SK-N-SH (cell line): Measurements from ENCODE around the gene KCNJ12. TPM values are rescaled to one million over a fixed set of nuclear protein-coding genes. Genes with fewer than 3 reads are reported as not detected.
"Not testable (repeated sequence)": the region's sequence is repeated elsewhere in the genome, so short reads cannot be mapped to it uniquely, and the experiment has no call there.

Experiments used
- CTCF ChIA-PET: fragments of 300-600, 350-600 bp; formaldehyde crosslinking; extraction: SDS; loops from one replicate; lab custom pipeline; 2021; lab: Yijun Ruan, JAX
- POLR2A ChIA-PET: fragments of 350-600 bp; sonication (Branson Sonifier 250); formaldehyde crosslinking; extraction: SDS; loops from one replicate; lab custom pipeline; 2020; ENCODE audit warnings: antibody characterized with exemption, inconsistent platforms; lab: Yijun Ruan, JAX
- DNase-seq: peaks from one replicate; pipeline ENCODE4 v3.0.0; 2012
- H2AFZ ChIP-seq: fragments of 200-600 bp; sonication (generic); 2 replicates; pipeline ENCODE4 v1.8.1; 2016; ENCODE audit warnings: antibody characterized with exemption, mild to moderate bottlenecking, low read depth
- H3F3A ChIP-seq: fragments of 200-600 bp; sonication (generic); replicated peaks from 2 replicates; pipeline ENCODE3; 2016; ENCODE audit warnings: antibody characterized with exemption, mild to moderate bottlenecking; ENCODE audit not compliant: insufficient read depth
- H3K27ac ChIP-seq, 2 experiments: fragments of 200-500 bp in 1 of 2; fragments of 200-600 bp in 1 of 2; sonication (Bioruptor generic) in 1 of 2; sonication (generic), shearing (Covaris generic) in 1 of 2; 2 replicates each; pipeline versions ENCODE4 v1.5.1 to v1.6.1; 2014 to 2016; ENCODE audit warnings: low read depth in 2 of 2, inconsistent platforms in 1 of 2, low read length in 1 of 2, mild to moderate bottlenecking in 1 of 2, mixed read lengths in 1 of 2
- H3K27me3 ChIP-seq: fragments of 200-600 bp; sonication (generic), shearing (Covaris generic); 2 replicates; pipeline ENCODE4 v1.6.1; 2016; ENCODE audit warnings: mixed run types; ENCODE audit not compliant: insufficient read depth
- H3K36me3 ChIP-seq, 2 experiments: fragments of 200-500 bp in 1 of 2; fragments of 200-600 bp in 1 of 2; sonication (Bioruptor generic) in 1 of 2; sonication (generic) in 1 of 2; replicated peaks in 1 of 2; 2 replicates each; pipeline versions ENCODE3 to v1.5.1; 2014 to 2016; ENCODE audit warnings: low read length in 1 of 2, mild to moderate bottlenecking in 1 of 2; ENCODE audit not compliant: insufficient read depth in 2 of 2, control insufficient read depth in 1 of 2
- H3K4me1 ChIP-seq, 2 experiments: fragments of 200-500 bp in 1 of 2; fragments of 200-600 bp in 1 of 2; sonication (Bioruptor generic) in 1 of 2; sonication (generic), shearing (Covaris generic) in 1 of 2; 2 replicates each; pipeline versions ENCODE4 v1.5.1 to v1.6.1; 2014 to 2016; ENCODE audit warnings: low read depth in 1 of 2, low read length in 1 of 2, mixed run types in 1 of 2; ENCODE audit not compliant: insufficient read depth in 2 of 2, control insufficient read depth in 1 of 2
- H3K4me2 ChIP-seq: fragments of 200-600 bp; sonication (generic), shearing (Covaris generic); 2 replicates; pipeline ENCODE4 v1.6.1; 2017; ENCODE audit warnings: mixed run types
- H3K4me3 ChIP-seq, 2 experiments: fragments of 200-500 bp in 1 of 2; fragments of 200-600 bp in 1 of 2; sonication (Bioruptor generic) in 1 of 2; sonication (generic), shearing (Covaris generic) in 1 of 2; 2 replicates each; pipeline versions ENCODE4 v1.5.1 to v1.8.1; 2014 to 2016; ENCODE audit warnings: low read depth in 2 of 2, inconsistent platforms in 1 of 2, low read length in 1 of 2, mild to moderate bottlenecking in 1 of 2, mixed read lengths in 1 of 2, moderate library complexity in 1 of 2
- H3K79me2 ChIP-seq: fragments of 200-600 bp; sonication (generic); 2 replicates; pipeline ENCODE4 v1.8.1; 2017; ENCODE audit warnings: mild to moderate bottlenecking; ENCODE audit not compliant: insufficient read depth
- H3K9ac ChIP-seq: fragments of 200-600 bp; sonication (generic); 2 replicates; pipeline ENCODE4 v1.6.1; 2017; ENCODE audit warnings: mixed run types
- H3K9me2 ChIP-seq: fragments of 200-600 bp; sonication (generic); 2 replicates; pipeline ENCODE4 v1.6.1; 2017; ENCODE audit warnings: mixed run types
- H3K9me3 ChIP-seq: fragments of 200-600 bp; sonication (generic); 2 replicates; pipeline ENCODE4 v1.6.1; 2017; ENCODE audit warnings: mixed run types, mild to moderate bottlenecking, moderate library complexity
- H4K20me1 ChIP-seq: fragments of 200-600 bp; sonication (generic); 2 replicates; pipeline ENCODE4 v1.6.1; 2017; ENCODE audit warnings: mild to moderate bottlenecking, mixed run types; ENCODE audit not compliant: insufficient read depth
- WGBS: methylation state at CpG from one replicate; pipeline ENCODE4 v1.1.6; 2017; ENCODE audit warnings: low lambda C conversion rate; 5-methylcytosine and 5-hydroxymethylcytosine counted together
- polyA plus RNA-seq, 3 experiments: library from polyadenylated mRNA; depleted of rRNA; stranded (reverse); fragments of >200 nt; gene quantifications; 2 replicates each; pipeline ENCODE4 v1.2.3, GENCODE V29; 2012

KCNJ12 gene
- polyA plus RNA-seq, 1 of the 3 experiments (the other 2 are of a cell fraction): 0.36 TPM

GRCh38 chr17:21409388-21409787, 33.2 kb downstream of the KCNJ12 start:
- H4K20me1 ChIP-seq, DNase-seq, H3K79me2 ChIP-seq, CTCF ChIA-PET, H3K4me3 ChIP-seq, H3F3A ChIP-seq, H3K9me2 ChIP-seq, H3K36me3 ChIP-seq, H3K4me1 ChIP-seq, H3K9ac ChIP-seq, H3K9me3 ChIP-seq, H3K4me2 ChIP-seq, H3K27ac ChIP-seq, H3K27me3 ChIP-seq, H2AFZ ChIP-seq, POLR2A ChIA-PET: not testable (repeated sequence)
- WGBS: 63% methylated on average over 3 of the region's 4 CpGs

- DNase-seq, H3K4me2 ChIP-seq, H2AFZ ChIP-seq, H3K9me2 ChIP-seq, H3F3A ChIP-seq, H3K4me3 ChIP-seq, H3K79me2 ChIP-seq, H4K20me1 ChIP-seq, POLR2A ChIA-PET, H3K36me3 ChIP-seq, H3K9ac ChIP-seq, H3K27me3 ChIP-seq, H3K27ac ChIP-seq, H3K4me1 ChIP-seq, CTCF ChIA-PET, H3K9me3 ChIP-seq: not testable (repeated sequence)
- WGBS: 44% methylated on average over 1 of the region's 3 CpGs
Measured at GRCh38 chr17:21409971-21410370, 33.8 kb downstream of the KCNJ12 start.

- H3K27ac ChIP-seq, POLR2A ChIA-PET, H3K9me3 ChIP-seq, H3F3A ChIP-seq, CTCF ChIA-PET, H3K4me3 ChIP-seq, H4K20me1 ChIP-seq, H3K27me3 ChIP-seq, DNase-seq, H3K36me3 ChIP-seq, H3K79me2 ChIP-seq, H3K9ac ChIP-seq, H3K9me2 ChIP-seq, H2AFZ ChIP-seq, H3K4me1 ChIP-seq, H3K4me2 ChIP-seq: not testable (repeated sequence)
- WGBS: 58% methylated on average over 4 of the region's 9 CpGs
Measured at GRCh38 chr17:21410371-21410770, 34.2 kb downstream of the KCNJ12 start.

- H4K20me1 ChIP-seq, H3F3A ChIP-seq, H3K27ac ChIP-seq, POLR2A ChIA-PET, H3K9me3 ChIP-seq, H2AFZ ChIP-seq, H3K79me2 ChIP-seq, H3K9ac ChIP-seq, H3K27me3 ChIP-seq, H3K4me3 ChIP-seq, H3K9me2 ChIP-seq, DNase-seq, H3K4me2 ChIP-seq, H3K36me3 ChIP-seq, H3K4me1 ChIP-seq, CTCF ChIA-PET: not testable (repeated sequence)
- 46% methylated on average over 15 of the region's 25 CpGs for WGBS
Measured at GRCh38 chr17:21410906-21411678, 34.9 kb downstream of the KCNJ12 start.

- H3K9ac ChIP-seq, H2AFZ ChIP-seq, DNase-seq, H3K4me2 ChIP-seq, H3K9me3 ChIP-seq, POLR2A ChIA-PET, H3K27me3 ChIP-seq, CTCF ChIA-PET, H3F3A ChIP-seq, H3K79me2 ChIP-seq, H3K27ac ChIP-seq, H3K4me3 ChIP-seq, H4K20me1 ChIP-seq, H3K4me1 ChIP-seq, H3K36me3 ChIP-seq, H3K9me2 ChIP-seq: not testable (repeated sequence)
- 62% methylated on average over 5 of the region's 5 CpGs for WGBS
Measured at GRCh38 chr17:21411679-21412205, 35.6 kb downstream of the KCNJ12 start.

GRCh38 chr17:21412207-21412681, 36.1 kb downstream of the KCNJ12 start:
- H3F3A ChIP-seq, DNase-seq, H3K9ac ChIP-seq, H3K4me2 ChIP-seq, H3K9me3 ChIP-seq, H3K79me2 ChIP-seq, POLR2A ChIA-PET, H4K20me1 ChIP-seq, CTCF ChIA-PET, H3K36me3 ChIP-seq, H3K4me1 ChIP-seq, H2AFZ ChIP-seq, H3K27me3 ChIP-seq, H3K27ac ChIP-seq, H3K4me3 ChIP-seq, H3K9me2 ChIP-seq: not testable (repeated sequence)
- 63% methylated on average over 7 of the region's 14 CpGs for WGBS
